Muscle layer of duodenum (tissue), 2 donors: ENCODE data around the gene CBFA2T2.

Experiments
- H3K27ac ChIP-seq: one replicate; pipeline ENCODE4 v1.7.0; 2013; ENCODE audit warnings: mild to moderate bottlenecking, low read length
- H3K27me3 ChIP-seq: one replicate; pipeline ENCODE4 v1.7.0; 2013; ENCODE audit warnings: low read depth, mild to moderate bottlenecking, control low read depth, low read length
- H3K36me3 ChIP-seq, 2 donors: one replicate each; pipeline ENCODE4 v1.7.0; 2013; ENCODE audit warnings: low read length in 2 of 2, control low read depth in 1 of 2, mild to moderate bottlenecking in 1 of 2; ENCODE audit not compliant: insufficient read depth in 2 of 2, control insufficient read depth in 1 of 2
- H3K4me1 ChIP-seq, 2 donors: one replicate each; pipeline ENCODE4 v1.7.0; 2013; ENCODE audit warnings: low read length in 2 of 2, mild to moderate bottlenecking in 2 of 2, control low read depth in 1 of 2, moderate library complexity in 1 of 2; ENCODE audit not compliant: insufficient read depth in 2 of 2, control insufficient read depth in 1 of 2
- H3K4me3 ChIP-seq, 2 donors: one replicate each; pipeline ENCODE4 v1.7.0; 2013; ENCODE audit warnings: low read length in 2 of 2, low read depth in 1 of 2, mild to moderate bottlenecking in 1 of 2
- H3K9me3 ChIP-seq, 2 donors: one replicate each; pipeline ENCODE4 v1.7.0; 2013; ENCODE audit warnings: low read length in 2 of 2, control low read depth in 1 of 2, mild to moderate bottlenecking in 1 of 2; ENCODE audit not compliant: control insufficient read depth in 1 of 2
- donor health status: healthy.

CBFA2T2 gene

GRCh38 chr20:33664762-33665144, 174.9 kb downstream of the CBFA2T2 start:
- Histone ChIP-seq H3K4me3 (no peak overlapping the region), H3K9me3 (no peaks in the 10 kb centered on the region), H3K4me1 (peaks cover 11 to 42% of the 10 kb centered on the region in 2 donors), H3K27ac (no peak overlapping the region), H3K27me3 (no peaks in the 10 kb centered on the region), H3K36me3 (peaks cover 0 to 9% of the 10 kb centered on the region in 2 donors)

- no peaks in the 10 kb centered on the region for H3K27me3 ChIP-seq
- H3K4me1 ChIP-seq, result peaks cover 11 to 42% of the 10 kb centered on the region in 2 donors
- H3K36me3 ChIP-seq, result peaks cover 0 to 4% of the 10 kb centered on the region in 2 donors
- peak within 1 kb of the TSS; percentile 83 for H3K27ac ChIP-seq
- peak within 1 kb of the TSS; percentile 59 to 80 for H3K4me3 ChIP-seq
- no peaks in the 10 kb centered on the region for H3K9me3 ChIP-seq
Measured at GRCh38 chr20:33666293-33667244, 176.7 kb downstream of the CBFA2T2 start, which contains the start of gene ACTL10. Gene ACTL10, plus strand, starts transcription at chr20:33666943. Its CDS starts 555 bp downstream, at chr20:33667498.

- H3K27ac ChIP-seq, result no peak overlapping the region
- peaks cover 11 to 44% of the 10 kb centered on the region in 2 donors for H3K4me1 ChIP-seq
- H3K4me3 ChIP-seq, result peak overlapping the region; percentile 59 to 80
- no peaks in the 10 kb centered on the region for H3K27me3 ChIP-seq
- peaks cover 0 to 4% of the 10 kb centered on the region in 2 donors for H3K36me3 ChIP-seq
- no peaks in the 10 kb centered on the region for H3K9me3 ChIP-seq
Measured at GRCh38 chr20:33667245-33667675, 177.4 kb downstream of the CBFA2T2 start.

- no peak overlapping the region for H3K27ac ChIP-seq
Measured at GRCh38 chr20:33667676-33668465, 178.0 kb downstream of the CBFA2T2 start.

GRCh38 chr20:33668466-33669155, 178.7 kb downstream of the CBFA2T2 start:
- peaks cover 19 to 49% of the 10 kb centered on the region in 2 donors for H3K4me1 ChIP-seq
- H3K4me3 ChIP-seq, result no peak overlapping the region
- no peak overlapping the region for H3K27ac ChIP-seq

More at GRCh38 chr20:33667676-33668465, 178.0 kb downstream of the CBFA2T2 start:
- Histone ChIP-seq H3K4me3 (peak overlapping the region; percentile 59 to 80), H3K36me3 (peaks cover 0 to 4% of the 10 kb centered on the region in 2 donors), H3K4me1 (peaks cover 14 to 45% of the 10 kb centered on the region in 2 donors), H3K27me3 (no peaks in the 10 kb centered on the region), H3K9me3 (no peaks in the 10 kb centered on the region)

GRCh38 chr20:33669224-33669623, 179.3 kb downstream of the CBFA2T2 start:
- Histone ChIP-seq H3K36me3 (peaks cover 0 to 4% of the 10 kb centered on the region in 2 donors), H3K27me3 (no peaks in the 10 kb centered on the region), H3K9me3 (no peaks in the 10 kb centered on the region), H3K4me1 (peaks cover 15 to 48% of the 10 kb centered on the region in 2 donors), H3K4me3 (no peak overlapping the region), H3K27ac (no peak overlapping the region)

More at GRCh38 chr20:33668466-33669155, 178.7 kb downstream of the CBFA2T2 start:
- no peaks in the 10 kb centered on the region for H3K27me3 ChIP-seq
- H3K36me3 ChIP-seq, result peaks cover 0 to 4% of the 10 kb centered on the region in 2 donors
- H3K9me3 ChIP-seq, result no peaks in the 10 kb centered on the region

- Histone ChIP-seq H3K9me3 (no peaks in the 10 kb centered on the region), H3K27me3 (no peaks in the 10 kb centered on the region), H3K4me1 (peaks cover 14 to 46% of the 10 kb centered on the region in 2 donors), H3K27ac (no peak overlapping the region), H3K4me3 (no peak overlapping the region), H3K36me3 (peaks cover 0 to 4% of the 10 kb centered on the region in 2 donors)
Measured at GRCh38 chr20:33669873-33670640, 180.2 kb downstream of the CBFA2T2 start.

- Histone ChIP-seq H3K9me3 (no peaks in the 10 kb centered on the region), H3K27ac (no peak overlapping the region), H3K4me3 (no peak overlapping the region), H3K27me3 (no peaks in the 10 kb centered on the region), H3K36me3 (peaks cover 0 to 4% of the 10 kb centered on the region in 2 donors), H3K4me1 (peaks cover 23 to 54% of the 10 kb centered on the region in 2 donors)
Measured at GRCh38 chr20:33670715-33671499, 181.0 kb downstream of the CBFA2T2 start.

- Histone ChIP-seq H3K27me3 (no peaks in the 10 kb centered on the region), H3K9me3 (no peaks in the 10 kb centered on the region), H3K27ac (no peak overlapping the region), H3K4me1 (peaks cover 20 to 55% of the 10 kb centered on the region in 2 donors), H3K4me3 (no peak overlapping the region), H3K36me3 (peaks cover 0 to 4% of the 10 kb centered on the region in 2 donors)
Measured at GRCh38 chr20:33671573-33672288, 181.8 kb downstream of the CBFA2T2 start.
